Activated CD4-positive, alpha-beta T cell treated with anti-CD3 and anti-CD28 coated beads, Interleukin-2, amount 10 ng/mL, durations not matched to agents 7 days and 5 days (primary cell): ENCODE data around the gene SFSWAP. TPM values are rescaled to one million over a fixed set of nuclear protein-coding genes. Genes with fewer than 3 reads are reported as not detected.
"Not testable (repeated sequence)": the region's sequence is repeated elsewhere in the genome, so short reads cannot be mapped to it uniquely, and the experiment has no call there.

Experiments
- CTCF ChIA-PET: fragments of 350-600 bp; sonication (Branson Sonifier 250); formaldehyde crosslinking; loops from one replicate; lab custom pipeline; 2021; ENCODE audit warnings: antibody characterized with exemption; lab: Charles Lee
- POLR2A ChIA-PET: fragments of 350-600 bp; sonication (Branson Sonifier 250); formaldehyde crosslinking; loops from one replicate; lab custom pipeline; 2021; ENCODE audit warnings: antibody characterized with exemption; lab: Charles Lee
- DNase-seq: peaks from one replicate; pipeline ENCODE4 v3.0.0-alpha.2; 2020
- H3K27ac Mint-ChIP-seq: one replicate; pipeline ENCODE4 v1.8.0; 2021; ENCODE audit warnings: mild to moderate bottlenecking, moderate library complexity, mixed read lengths
- H3K27me3 Mint-ChIP-seq: one replicate; pipeline ENCODE4 v1.8.0; 2021; ENCODE audit warnings: mixed read lengths
- H3K36me3 Mint-ChIP-seq: one replicate; pipeline ENCODE4 v1.8.0; 2021; ENCODE audit warnings: low read depth, mixed read lengths
- H3K4me1 Mint-ChIP-seq: one replicate; pipeline ENCODE4 v1.8.0; 2021; ENCODE audit warnings: mixed read lengths
- H3K4me3 Mint-ChIP-seq: one replicate; pipeline ENCODE4 v1.8.0; 2021; ENCODE audit warnings: mild to moderate bottlenecking, moderate library complexity, mixed read lengths
- H3K9me3 Mint-ChIP-seq: one replicate; pipeline ENCODE4 v1.8.0; 2021; ENCODE audit warnings: mixed read lengths
- total RNA-seq, 2 experiments: library from RNA; stranded (reverse); gene quantifications; one replicate each; pipeline ENCODE4 v1.2.3, GENCODE V29; 2021

The SFSWAP gene
- total RNA-seq, 2 experiments from 2014 or later, result 51.4 to 59.0 TPM

DNA sequence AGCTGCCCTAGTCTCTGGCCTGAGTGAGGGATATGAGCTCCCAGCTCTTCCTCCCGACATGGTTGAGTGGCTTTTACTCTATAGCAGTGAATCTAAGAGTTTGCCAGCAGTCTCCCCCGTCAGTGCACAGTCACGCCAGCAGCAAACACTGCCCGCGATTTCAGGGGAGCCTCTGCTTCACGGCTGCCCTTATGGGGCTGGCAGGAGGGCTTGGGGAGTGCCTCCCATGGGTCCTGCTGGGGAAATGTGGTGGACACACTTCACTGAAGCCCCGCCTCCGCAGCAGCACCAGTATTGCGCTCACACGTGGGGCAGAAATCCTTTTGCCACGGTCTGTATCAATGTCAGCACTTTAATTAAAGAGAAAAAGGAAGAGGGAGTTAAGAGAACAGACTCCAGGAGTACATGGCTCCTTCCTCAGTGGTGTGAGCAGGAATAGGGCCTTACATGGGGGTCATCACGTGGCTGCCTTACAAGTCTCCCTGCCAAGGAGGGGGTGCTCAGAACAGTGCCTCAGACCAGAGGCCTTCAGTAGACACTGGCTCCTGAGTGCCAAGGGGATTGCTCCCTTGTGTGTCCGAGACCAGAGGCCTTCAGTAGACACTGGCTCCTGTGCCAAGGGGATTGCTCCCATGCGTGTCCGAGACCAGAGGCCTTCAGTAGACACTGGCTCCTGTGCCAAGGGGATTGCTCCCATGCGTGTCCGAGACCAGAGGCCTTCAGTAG, 55.7 kb downstream of the SFSWAP start:
- CTCF ChIA-PET, result interaction anchor here (0.8 kb wide), 1 partner anchor 43 kb away, joined by 5 read pairs; no protein-coding TSS in a partner anchor
- H3K36me3 Mint-ChIP-seq, result peaks cover 50% of the 10 kb centered on the region

GRCh38 chr12:131770120-131770519, 59.2 kb downstream of the SFSWAP start:
- ChIA-PET POLR2A (no interaction called here), CTCF (no interaction called here)
- no peak overlapping the region for H3K4me3 Mint-ChIP-seq
- H3K4me1 Mint-ChIP-seq, result peaks cover 26% of the 10 kb centered on the region
- H3K27ac Mint-ChIP-seq, result no peak overlapping the region
- no peaks in the 10 kb centered on the region for H3K27me3 Mint-ChIP-seq
- peaks cover 56% of the 10 kb centered on the region for H3K36me3 Mint-ChIP-seq
- no peak for DNase-seq
- H3K9me3 Mint-ChIP-seq, result no peaks in the 10 kb centered on the region

More for the DNA sequence above, 55.7 kb downstream of the SFSWAP start:
- Mint-ChIP-seq H3K4me1 (no peaks in the 10 kb centered on the region), H3K27ac (peak overlapping the region; percentile 19), H3K9me3 (no peaks in the 10 kb centered on the region), H3K4me3 (no peak overlapping the region), H3K27me3 (no peaks in the 10 kb centered on the region)
- POLR2A ChIA-PET, result no interaction called here
- no peak for DNase-seq

DNA sequence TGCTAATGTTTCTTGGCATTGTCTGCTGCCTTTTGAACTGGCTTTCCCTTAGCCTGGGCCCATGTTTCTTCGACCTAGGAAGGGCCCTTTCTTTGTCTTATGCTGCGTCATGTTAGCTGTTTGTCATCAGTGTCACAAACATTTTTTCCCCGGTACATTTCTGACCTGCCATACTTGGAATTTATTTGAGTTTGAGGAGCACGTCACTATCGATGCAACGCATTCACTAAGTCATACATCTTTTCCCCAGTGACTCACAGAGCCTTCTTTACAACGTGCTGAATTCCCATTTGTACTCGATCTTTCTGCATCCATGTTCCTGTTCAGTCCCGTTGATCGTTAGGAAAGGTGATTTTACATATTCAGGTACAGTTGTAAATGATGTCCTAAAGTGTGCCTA, 61.1 kb downstream of the SFSWAP start:
- no peak for DNase-seq
- H3K27me3 Mint-ChIP-seq, result no peaks in the 10 kb centered on the region
- ChIA-PET CTCF (no interaction called here), POLR2A (no interaction called here)
- H3K4me3 Mint-ChIP-seq, result no peak overlapping the region
- H3K4me1 Mint-ChIP-seq, result peaks cover 36% of the 10 kb centered on the region
- no peak overlapping the region for H3K27ac Mint-ChIP-seq
- no peaks in the 10 kb centered on the region for H3K9me3 Mint-ChIP-seq
- H3K36me3 Mint-ChIP-seq, result peaks cover 53% of the 10 kb centered on the region

GRCh38 chr12:131773582-131774221, 62.8 kb downstream of the SFSWAP start:
- Mint-ChIP-seq H3K27me3 (no peaks in the 10 kb centered on the region), H3K9me3 (no peaks in the 10 kb centered on the region), H3K36me3 (peaks cover 57% of the 10 kb centered on the region), H3K4me3 (peak overlapping the region; percentile 32), H3K4me1 (peaks cover 36% of the 10 kb centered on the region), H3K27ac (peak overlapping the region; percentile 87)
- ChIA-PET POLR2A (no interaction called here), CTCF (interaction anchor here (0.6 to 1.6 kb wide), 3 partner anchors 9 to 157 kb away, joined by 3 to 6 read pairs (median 5); no protein-coding TSS in a partner anchor)
- peak; percentile 51 for DNase-seq

DNA sequence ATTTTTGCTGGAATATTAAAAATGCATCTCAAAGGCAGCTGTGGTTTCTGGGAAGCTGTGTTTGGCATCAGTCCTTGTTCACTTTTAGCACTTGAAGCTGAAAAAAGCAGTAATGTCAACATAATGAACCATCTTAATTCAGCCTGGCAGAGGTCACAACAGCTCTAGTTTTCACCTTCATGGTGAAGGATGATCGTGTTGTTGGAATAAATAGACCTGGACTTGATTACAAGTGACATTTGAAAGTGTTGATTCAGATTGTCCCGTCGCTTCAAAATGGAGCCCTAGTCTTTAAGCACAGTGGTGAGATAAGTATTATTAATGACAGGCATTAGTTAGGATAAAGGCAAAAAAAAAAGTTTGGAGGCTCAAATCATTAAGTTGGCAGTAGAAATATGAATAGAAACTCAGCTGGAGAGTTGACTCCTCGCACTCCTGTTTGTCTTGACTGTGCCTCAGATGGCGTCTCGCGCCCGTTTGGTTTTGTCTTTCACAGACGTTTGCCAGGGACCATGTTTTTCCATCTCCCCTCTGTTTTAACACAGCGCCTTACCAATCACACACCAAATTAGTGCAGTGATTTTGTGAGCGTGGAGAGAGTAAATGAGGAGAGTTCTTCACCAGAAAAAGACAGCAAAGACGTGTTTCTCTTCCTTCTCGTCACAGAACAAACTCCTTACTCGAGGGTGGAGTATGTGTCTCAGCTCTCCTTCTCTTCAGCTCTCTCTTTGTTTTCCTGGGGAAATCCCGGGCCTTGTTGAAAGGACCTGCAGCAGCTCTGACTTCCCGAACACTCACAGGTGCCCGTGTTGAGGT, 63.9 kb downstream of the SFSWAP start:
- ChIA-PET CTCF (interaction anchor here (0.6 to 1.6 kb wide), 4 partner anchors 10 to 177 kb away, joined by 3 to 6 read pairs (median 3); no protein-coding TSS in a partner anchor), POLR2A (no interaction called here)
- Mint-ChIP-seq H3K4me1 (peaks cover 36% of the 10 kb centered on the region), H3K27me3 (no peaks in the 10 kb centered on the region), H3K4me3 (no peak overlapping the region), H3K9me3 (no peaks in the 10 kb centered on the region), H3K27ac (peak overlapping the region; percentile 87), H3K36me3 (peaks cover 57% of the 10 kb centered on the region)
- DNase-seq, result no peak

DNA sequence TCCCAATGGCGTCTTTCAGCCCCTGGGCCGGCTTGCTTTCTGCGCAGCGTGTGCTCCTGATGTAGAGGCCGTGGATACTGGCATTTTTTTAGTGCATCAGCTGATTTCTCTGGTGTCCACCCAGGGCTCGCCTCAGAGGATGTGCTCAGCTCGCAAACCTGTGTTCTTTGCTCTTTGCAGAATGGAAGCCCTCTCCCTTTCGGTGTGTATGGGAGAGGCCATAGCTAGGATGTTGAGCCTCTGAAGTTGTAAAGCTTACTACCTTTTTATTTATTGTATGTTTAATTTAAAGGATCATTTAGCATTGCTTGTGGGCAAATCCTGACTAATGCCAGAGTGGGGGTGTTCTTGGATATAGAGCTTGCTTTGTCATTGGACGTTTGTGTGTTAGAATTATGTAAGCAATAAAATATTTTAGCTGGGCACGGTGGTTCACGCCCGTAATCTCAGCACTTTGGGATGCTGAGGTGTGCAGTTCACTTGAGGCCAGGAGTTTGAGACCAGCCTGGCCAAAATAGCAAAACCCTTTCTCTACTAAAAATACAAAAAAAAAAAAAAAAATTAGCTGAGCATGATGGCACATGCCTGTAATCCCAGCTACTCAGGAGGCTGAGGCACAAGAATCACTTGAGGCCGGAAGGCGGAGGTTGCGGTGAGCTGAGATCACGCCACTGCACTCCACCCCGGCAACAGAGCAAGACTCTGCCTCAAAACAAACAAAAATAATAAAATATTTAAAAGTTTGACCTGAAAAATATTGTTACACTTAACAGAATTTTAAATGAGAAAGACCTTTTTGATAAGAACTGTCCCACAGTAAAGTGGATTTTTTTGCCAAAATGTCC, 64.7 kb downstream of the SFSWAP start:
- H3K9me3 Mint-ChIP-seq, result no peaks in the 10 kb centered on the region
- H3K36me3 Mint-ChIP-seq, result peaks cover 55% of the 10 kb centered on the region
- H3K4me1 Mint-ChIP-seq, result peaks cover 36% of the 10 kb centered on the region
- no peaks in the 10 kb centered on the region for H3K27me3 Mint-ChIP-seq
- POLR2A ChIA-PET, result interaction anchor here (0.7 kb wide), 1 partner anchor 228 kb away, joined by 4 read pairs; no protein-coding TSS in a partner anchor
- no peak for DNase-seq
- H3K27ac Mint-ChIP-seq, result peak overlapping the region; percentile 78
- CTCF ChIA-PET, result interaction anchor here (0.6 to 1.3 kb wide), 4 partner anchors 9 to 416 kb away, joined by 3 to 4 read pairs (median 3); no protein-coding TSS in a partner anchor
- no peak overlapping the region for H3K4me3 Mint-ChIP-seq

GRCh38 chr12:131776237-131776889, 65.5 kb downstream of the SFSWAP start:
- H3K27ac Mint-ChIP-seq, result peak overlapping the region; percentile 78
- H3K9me3 Mint-ChIP-seq, result no peaks in the 10 kb centered on the region
- H3K4me1 Mint-ChIP-seq, result peaks cover 36% of the 10 kb centered on the region
- ChIA-PET POLR2A (interaction anchor here (0.7 kb wide), 1 partner anchor 227 kb away, joined by 4 read pairs; no protein-coding TSS in a partner anchor), CTCF (no interaction called here)
- H3K4me3 Mint-ChIP-seq, result no peak overlapping the region
- no peak for DNase-seq
- H3K27me3 Mint-ChIP-seq, result no peaks in the 10 kb centered on the region
- H3K36me3 Mint-ChIP-seq, result peaks cover 58% of the 10 kb centered on the region

GRCh38 chr12:131777269-131777668, 66.4 kb downstream of the SFSWAP start:
- Mint-ChIP-seq H3K36me3 (peaks cover 55% of the 10 kb centered on the region), H3K4me1 (peaks cover 36% of the 10 kb centered on the region)
- H3K27ac Mint-ChIP-seq, DNase-seq, POLR2A ChIA-PET, H3K4me3 Mint-ChIP-seq, H3K9me3 Mint-ChIP-seq, H3K27me3 Mint-ChIP-seq, CTCF ChIA-PET: not testable (repeated sequence)

GRCh38 chr12:131779027-131779426, 68.1 kb downstream of the SFSWAP start:
- DNase-seq, result no peak
- Mint-ChIP-seq H3K27ac (no peak overlapping the region), H3K4me3 (no peak overlapping the region), H3K36me3 (peaks cover 44% of the 10 kb centered on the region), H3K4me1 (peaks cover 21% of the 10 kb centered on the region), H3K27me3 (no peaks in the 10 kb centered on the region), H3K9me3 (no peaks in the 10 kb centered on the region)
- ChIA-PET CTCF (no interaction called here), POLR2A (no interaction called here)

DNA sequence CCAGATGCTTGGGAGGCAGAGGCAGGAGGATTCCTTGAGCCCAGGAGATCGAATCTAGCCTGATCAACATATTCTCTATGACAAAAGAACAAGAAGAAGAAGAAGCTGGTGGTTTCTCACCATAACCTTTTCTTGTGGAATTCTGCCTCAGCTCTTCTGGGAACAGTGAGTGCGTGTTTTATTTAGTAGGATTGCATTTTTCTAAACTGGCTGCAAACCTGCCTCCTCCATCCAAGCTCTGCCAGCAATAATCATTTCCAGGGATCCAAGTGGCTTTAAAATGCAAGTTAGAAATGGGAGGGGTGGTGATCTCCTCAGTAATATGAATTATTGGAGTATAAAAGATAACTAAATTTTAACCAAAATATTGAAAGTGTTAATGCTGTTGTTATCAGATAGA, 71.2 kb downstream of the SFSWAP start:
- DNase-seq, result no peak
- POLR2A ChIA-PET, result no interaction called here

DNA sequence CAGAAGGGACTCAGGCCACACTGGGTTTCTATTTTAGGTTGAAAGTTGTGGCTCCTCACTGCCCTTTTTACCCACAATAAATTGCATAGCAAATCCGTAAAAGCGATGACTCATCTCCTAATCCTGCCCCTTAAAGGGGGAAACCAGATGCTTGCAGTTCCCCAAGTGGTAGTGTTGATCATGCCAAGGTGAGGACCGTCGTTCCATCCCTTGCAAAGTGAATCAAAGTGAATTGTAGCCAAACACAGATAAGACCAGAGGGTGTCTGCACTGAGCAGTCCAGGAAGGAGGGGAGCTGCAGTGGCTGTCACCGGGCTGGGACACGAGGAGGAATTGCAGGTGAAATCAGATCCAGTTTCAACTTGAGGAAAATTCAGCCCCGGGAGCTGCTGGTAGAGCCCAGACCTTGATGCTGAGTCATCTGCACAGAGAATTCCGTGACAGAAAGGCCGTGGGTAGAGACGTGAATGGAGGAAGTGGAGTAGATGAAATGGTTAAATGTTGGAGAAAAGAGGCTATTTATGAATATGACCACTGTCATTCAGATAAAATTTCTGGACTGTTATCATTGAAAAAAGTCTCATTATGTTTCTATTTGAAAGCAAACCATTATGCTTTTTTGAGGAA, 73.1 kb downstream of the SFSWAP start:
- no peaks in the 10 kb centered on the region for H3K9me3 Mint-ChIP-seq
- POLR2A ChIA-PET, result no interaction called here
- CTCF ChIA-PET, result interaction anchor here (0.5 kb wide), 1 partner anchor 285 kb away, joined by 3 read pairs; no protein-coding TSS in a partner anchor

More for the DNA sequence above, 71.2 kb downstream of the SFSWAP start:
- H3K27ac Mint-ChIP-seq, result no peak overlapping the region
- no peaks in the 10 kb centered on the region for H3K9me3 Mint-ChIP-seq
- H3K27me3 Mint-ChIP-seq, result no peaks in the 10 kb centered on the region
- CTCF ChIA-PET, result no interaction called here
- peaks cover 32% of the 10 kb centered on the region for H3K36me3 Mint-ChIP-seq
- H3K4me3 Mint-ChIP-seq, result no peak overlapping the region
- no peaks in the 10 kb centered on the region for H3K4me1 Mint-ChIP-seq

More for the DNA sequence above, 73.1 kb downstream of the SFSWAP start:
- Mint-ChIP-seq H3K27me3 (no peaks in the 10 kb centered on the region), H3K4me3 (no peak overlapping the region), H3K36me3 (peaks cover 16% of the 10 kb centered on the region), H3K27ac (no peak overlapping the region), H3K4me1 (no peaks in the 10 kb centered on the region)
- no peak for DNase-seq
